ENCODE results near the gene SEC23A. TPM values are rescaled to one million over a fixed set of nuclear protein-coding genes. Genes with fewer than 3 reads are reported as not detected.

The SEC23A gene
- total and polyA plus RNA-seq, 2 of the 13 experiments (the other 11 are each of a cell fraction or from before 2014, with no cell fraction given) = 403 to 887 TPM

DNA sequence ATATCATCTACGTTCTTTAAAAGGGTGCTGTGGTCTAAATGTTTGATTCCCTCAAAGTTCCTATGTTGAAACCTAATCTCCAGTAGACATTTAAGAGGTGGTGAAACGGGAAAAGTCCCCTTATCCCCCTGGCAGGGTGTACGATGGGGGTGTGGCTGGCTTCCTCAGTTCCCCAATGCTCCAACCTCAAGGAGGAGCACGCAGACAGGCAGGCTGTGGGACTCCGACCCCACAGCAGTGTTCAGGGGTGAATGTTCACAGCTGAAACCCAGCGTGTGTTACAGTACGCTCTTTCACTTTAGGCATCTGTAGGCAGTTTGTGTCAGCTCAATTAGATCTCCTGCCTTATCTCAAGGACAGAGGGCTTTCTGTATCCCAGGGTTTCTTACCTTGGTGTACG is 73.2 kb downstream of the SEC23A start:
- Histone ChIP-seq H2AFZ (ENCODE audit: low read length) (no peak overlapping the region), H3K79me2 (ENCODE audit: insufficient read depth, low read length) (no peaks in the 10 kb centered on the region), H3K27ac (ENCODE audit: extremely low read length, insufficient read depth, low read length) (no peak overlapping the region), H3K9ac (ENCODE audit: insufficient read depth, low read depth, low read length) (no peak overlapping the region), H3K4me1 (ENCODE audit: insufficient read depth, low read length) (peaks cover 31% of the 10 kb centered on the region), H3K36me3 (replicated peaks in 1 of 2; ENCODE audit: control insufficient read depth in 1 of 2, insufficient read depth in 2 of 2, low read length in 2 of 2) (peaks cover 19 to 51% of the 10 kb centered on the region in 2 experiments), H3K4me2 (ENCODE audit: low read depth, low read length) (no peak overlapping the region), H4K20me1 (ENCODE audit: insufficient read depth, low read length) (peaks cover under 1% of the 10 kb centered on the region; the same call in 1 of the 2 replicates), H3K4me3 (replicated peaks in 1 of 3; ENCODE audit: insufficient read depth in 1 of 3, low read depth in 2 of 3, low read length in 3 of 3) (no peak overlapping the region), H3K27me3 (ENCODE audit: control insufficient read depth in 1 of 2, insufficient read depth in 2 of 2, low read length in 2 of 2) (no peaks in the 10 kb centered on the region), H3K9me3 (ENCODE audit: low read length) (no peaks in the 10 kb centered on the region)
- intact Hi-C loops (cut with micrococcal nuclease; ENCODE audit: unreplicated experiment) (loop anchor here (10.0 kb wide), 1 partner anchor 205 kb away; the partner anchor contains the start of gene MIA2), in situ Hi-C loops (cut with HindIII; ENCODE audit: extremely low pct_ligation_motif_present, low pct_unique_long_range_greater_than_20kb) (no loop called here)
- DNase-seq (ENCODE audit: low spot score) = no peak
- ChIA-PET CTCF (ENCODE audit: low intra/inter-chr PET ratio, low total read pairs) (no interaction called here), POLR2A (interaction anchor here (0.9 to 1.4 kb wide), 2 partner anchors 13 to 73 kb away, joined by 3 to 5 read pairs; no protein-coding TSS in a partner anchor)
- FAIRE-seq = no peak
- no TSS peak for BruUV-seq (replicated peaks)
- WGBS (ENCODE audit: low lambda C conversion rate) = 96% methylated on average over 8 of the region's 8 CpGs
- ATAC-seq = peak; percentile 3
- TF ChIP-seq RBM22 (optimal IDR thresholded peaks at IDR 0.05; ENCODE audit: low read length) = peak; percentile 97
- TF ChIP-seq, protein P1, sequence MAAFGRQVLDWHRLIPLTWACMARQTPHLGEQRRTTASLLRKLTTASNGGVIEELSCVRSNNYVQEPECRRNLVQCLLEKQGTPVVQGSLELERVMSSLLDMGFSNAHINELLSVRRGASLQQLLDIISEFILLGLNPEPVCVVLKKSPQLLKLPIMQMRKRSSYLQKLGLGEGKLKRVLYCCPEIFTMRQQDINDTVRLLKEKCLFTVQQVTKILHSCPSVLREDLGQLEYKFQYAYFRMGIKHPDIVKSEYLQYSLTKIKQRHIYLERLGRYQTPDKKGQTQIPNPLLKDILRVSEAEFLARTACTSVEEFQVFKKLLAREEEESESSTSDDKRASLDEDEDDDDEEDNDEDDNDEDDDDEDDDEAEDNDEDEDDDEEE (CRISPR knock-in tag; IDR thresholded peaks at IDR 0.05) = peak; percentile 56; the same call in 1 of the 2 replicates
- TF ChIP-seq, protein P2, sequence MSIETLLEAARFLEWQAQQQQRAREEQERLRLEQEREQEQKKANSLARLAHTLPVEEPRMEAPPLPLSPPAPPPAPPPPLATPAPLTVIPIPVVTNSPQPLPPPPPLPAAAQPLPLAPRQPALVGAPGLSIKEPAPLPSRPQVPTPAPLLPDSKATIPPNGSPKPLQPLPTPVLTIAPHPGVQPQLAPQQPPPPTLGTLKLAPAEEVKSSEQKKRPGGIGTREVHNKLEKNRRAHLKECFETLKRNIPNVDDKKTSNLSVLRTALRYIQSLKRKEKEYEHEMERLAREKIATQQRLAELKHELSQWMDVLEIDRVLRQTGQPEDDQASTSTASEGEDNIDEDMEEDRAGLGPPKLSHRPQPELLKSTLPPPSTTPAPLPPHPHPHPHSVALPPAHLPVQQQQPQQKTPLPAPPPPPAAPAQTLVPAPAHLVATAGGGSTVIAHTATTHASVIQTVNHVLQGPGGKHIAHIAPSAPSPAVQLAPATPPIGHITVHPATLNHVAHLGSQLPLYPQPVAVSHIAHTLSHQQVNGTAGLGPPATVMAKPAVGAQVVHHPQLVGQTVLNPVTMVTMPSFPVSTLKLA (IDR thresholded peaks at IDR 0.05) = no peak
- TF ChIP-seq ZNF709 (CRISPR knock-in tag; IDR thresholded peaks at IDR 0.05) = 0 out of 2 replicates have a peak, but pooled peaks have one; percentile 36
- no peak for TF ChIP-seq PITX1 (CRISPR knock-in tag; IDR thresholded peaks at IDR 0.05)
- 0 out of 2 replicates have a peak, but pooled peaks have one; percentile 19 for TF ChIP-seq SSRP1 (CRISPR knock-in tag; IDR thresholded peaks at IDR 0.05)
- TF ChIP-seq CEBPB (IDR thresholded peaks at IDR 0.05; ENCODE audit: borderline replicate concordance, low read depth, low read length) = no peak
- no peak for TF ChIP-seq SP5 (CRISPR knock-in tag; IDR thresholded peaks at IDR 0.05; ENCODE audit: borderline replicate concordance, low read depth)
- TF ChIP-seq PAF1 (CRISPR knock-in tag; IDR thresholded peaks at IDR 0.05) = peak; percentile 45
- no peak for TF ChIP-seq EEA1 (CRISPR knock-in tag; IDR thresholded peaks at IDR 0.05; ENCODE audit: borderline replicate concordance)
- TF ChIP-seq ZFX (CRISPR knock-in tag; IDR thresholded peaks at IDR 0.05; ENCODE audit: low read depth) = 0 out of 2 replicates have a peak, but pooled peaks have one; percentile 0
- TF ChIP-seq, protein P3, sequence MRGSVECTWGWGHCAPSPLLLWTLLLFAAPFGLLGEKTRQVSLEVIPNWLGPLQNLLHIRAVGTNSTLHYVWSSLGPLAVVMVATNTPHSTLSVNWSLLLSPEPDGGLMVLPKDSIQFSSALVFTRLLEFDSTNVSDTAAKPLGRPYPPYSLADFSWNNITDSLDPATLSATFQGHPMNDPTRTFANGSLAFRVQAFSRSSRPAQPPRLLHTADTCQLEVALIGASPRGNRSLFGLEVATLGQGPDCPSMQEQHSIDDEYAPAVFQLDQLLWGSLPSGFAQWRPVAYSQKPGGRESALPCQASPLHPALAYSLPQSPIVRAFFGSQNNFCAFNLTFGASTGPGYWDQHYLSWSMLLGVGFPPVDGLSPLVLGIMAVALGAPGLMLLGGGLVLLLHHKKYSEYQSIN (CRISPR knock-in tag; IDR thresholded peaks at IDR 0.05; ENCODE audit: borderline replicate concordance) = no peak
- TF ChIP-seq, protein P4, sequence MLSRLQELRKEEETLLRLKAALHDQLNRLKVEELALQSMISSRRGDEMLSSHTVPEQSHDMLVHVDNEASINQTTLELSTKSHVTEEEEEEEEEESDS (CRISPR knock-in tag; IDR thresholded peaks at IDR 0.05; ENCODE audit: borderline replicate concordance) = 0 out of 2 replicates have a peak, but pooled peaks have one; percentile 39
- peak; percentile 60 for TF ChIP-seq KDM2A (CRISPR knock-in tag; IDR thresholded peaks at IDR 0.05; ENCODE audit: borderline replicate concordance, low read depth)
- TF ChIP-seq ZNF354B (CRISPR knock-in tag; IDR thresholded peaks at IDR 0.05) = 0 out of 2 replicates have a peak, but pooled peaks have one; percentile 64
- 0 out of 2 replicates have a peak, but pooled peaks have one; percentile 19 for TF ChIP-seq KLF12 (CRISPR knock-in tag; IDR thresholded peaks at IDR 0.05; ENCODE audit: borderline replicate concordance)
- TF ChIP-seq ZNF567 (CRISPR knock-in tag; IDR thresholded peaks at IDR 0.05; ENCODE audit: borderline replicate concordance) = 0 out of 2 replicates have a peak, but pooled peaks have one; percentile 63
- no peak for TF ChIP-seq ZNF326 (CRISPR knock-in tag; IDR thresholded peaks at IDR 0.05; ENCODE audit: borderline replicate concordance)
- TF ChIP-seq, protein P5, sequence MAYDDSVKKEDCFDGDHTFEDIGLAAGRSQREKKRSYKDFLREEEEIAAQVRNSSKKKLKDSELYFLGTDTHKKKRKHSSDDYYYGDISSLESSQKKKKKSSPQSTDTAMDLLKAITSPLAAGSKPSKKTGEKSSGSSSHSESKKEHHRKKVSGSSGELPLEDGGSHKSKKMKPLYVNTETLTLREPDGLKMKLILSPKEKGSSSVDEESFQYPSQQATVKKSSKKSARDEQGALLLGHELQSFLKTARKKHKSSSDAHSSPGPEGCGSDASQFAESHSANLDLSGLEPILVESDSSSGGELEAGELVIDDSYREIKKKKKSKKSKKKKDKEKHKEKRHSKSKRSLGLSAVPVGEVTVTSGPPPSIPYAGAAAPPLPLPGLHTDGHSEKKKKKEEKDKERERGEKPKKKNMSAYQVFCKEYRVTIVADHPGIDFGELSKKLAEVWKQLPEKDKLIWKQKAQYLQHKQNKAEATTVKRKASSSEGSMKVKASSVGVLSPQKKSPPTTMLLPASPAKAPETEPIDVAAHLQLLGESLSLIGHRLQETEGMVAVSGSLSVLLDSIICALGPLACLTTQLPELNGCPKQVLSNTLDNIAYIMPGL (CRISPR knock-in tag; IDR thresholded peaks at IDR 0.05; ENCODE audit: borderline replicate concordance in 1 of 2, low read depth in 1 of 2) = no peak
